Hepatocyte (in vitro differentiated cells): ENCODE results near the gene SPRYD3.

Source experiments
- EZH2 ChIP-seq: fragments of 200-600 bp; sonication (generic); IDR thresholded peaks from 2 replicates; pipeline ENCODE4 v1.6.1; 2016; ENCODE audit warnings: antibody characterized with exemption, mild to moderate bottlenecking, borderline replicate concordance
- EZH2phosphoT487 ChIP-seq: fragments of 200-600 bp; sonication (generic); IDR thresholded peaks from one replicate; pipeline ENCODE4 v1.6.1; 2018; ENCODE audit warnings: antibody characterized with exemption, mild to moderate bottlenecking, low read depth, moderate library complexity; ENCODE audit not compliant: unreplicated experiment, severe bottlenecking
- TF ChIP-seq, protein P1 (sequence below): fragments of 200-600 bp; sonication (generic); IDR thresholded peaks from 2 replicates; pipeline ENCODE4 v1.5.1; 2016; ENCODE audit warnings: antibody characterized with exemption, mild to moderate bottlenecking; ENCODE audit not compliant: poor library complexity

DNA sequence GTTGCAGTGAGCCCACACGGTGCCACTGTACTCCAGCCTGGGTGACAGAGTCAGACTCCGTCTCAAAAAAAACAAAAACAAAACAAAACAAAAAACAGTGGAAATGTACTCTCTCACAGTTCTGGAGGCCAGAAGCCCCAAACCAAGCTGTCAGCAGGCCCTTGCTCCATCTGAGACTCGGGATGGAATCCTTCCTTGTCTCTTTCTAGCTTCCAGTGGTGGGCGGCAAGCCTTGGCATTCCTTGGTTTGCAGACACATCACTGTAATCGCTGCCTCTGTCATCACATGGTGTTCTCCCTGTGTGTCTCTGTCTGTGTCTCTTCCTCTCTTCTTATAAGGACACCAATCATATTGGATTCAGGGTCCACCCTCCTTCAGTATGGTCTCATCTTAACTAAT lies 22.9 kb downstream of the SPRYD3 start:
- TF ChIP-seq, protein P1, sequence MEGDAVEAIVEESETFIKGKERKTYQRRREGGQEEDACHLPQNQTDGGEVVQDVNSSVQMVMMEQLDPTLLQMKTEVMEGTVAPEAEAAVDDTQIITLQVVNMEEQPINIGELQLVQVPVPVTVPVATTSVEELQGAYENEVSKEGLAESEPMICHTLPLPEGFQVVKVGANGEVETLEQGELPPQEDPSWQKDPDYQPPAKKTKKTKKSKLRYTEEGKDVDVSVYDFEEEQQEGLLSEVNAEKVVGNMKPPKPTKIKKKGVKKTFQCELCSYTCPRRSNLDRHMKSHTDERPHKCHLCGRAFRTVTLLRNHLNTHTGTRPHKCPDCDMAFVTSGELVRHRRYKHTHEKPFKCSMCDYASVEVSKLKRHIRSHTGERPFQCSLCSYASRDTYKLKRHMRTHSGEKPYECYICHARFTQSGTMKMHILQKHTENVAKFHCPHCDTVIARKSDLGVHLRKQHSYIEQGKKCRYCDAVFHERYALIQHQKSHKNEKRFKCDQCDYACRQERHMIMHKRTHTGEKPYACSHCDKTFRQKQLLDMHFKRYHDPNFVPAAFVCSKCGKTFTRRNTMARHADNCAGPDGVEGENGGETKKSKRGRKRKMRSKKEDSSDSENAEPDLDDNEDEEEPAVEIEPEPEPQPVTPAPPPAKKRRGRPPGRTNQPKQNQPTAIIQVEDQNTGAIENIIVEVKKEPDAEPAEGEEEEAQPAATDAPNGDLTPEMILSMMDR: no peak
- TF ChIP-seq EZH2 (no peak), EZH2phosphoT487 (no peak)
